Activated naive CD4-positive, alpha-beta T cell (primary cell): ENCODE measurements around the gene PRRT1B.
"Not testable (repeated sequence)": the region's sequence is repeated elsewhere in the genome, so short reads cannot be mapped to it uniquely, and the experiment has no call there.

ENCODE experiments used
- DNase-seq, 4 experiments: peaks; one replicate each; lab custom pipeline; 2025; lab: John Stamatoyannopoulos, UW

PRRT1B gene

GRCh38 chr9:131545003-131545785 is at the start of gene PRRT1B:
TSS of gene PRRT1B (plus strand) at chr9:131545523. CDS start at chr9:131545616, 93 bp downstream.
- no peak for DNase-seq

DNA sequence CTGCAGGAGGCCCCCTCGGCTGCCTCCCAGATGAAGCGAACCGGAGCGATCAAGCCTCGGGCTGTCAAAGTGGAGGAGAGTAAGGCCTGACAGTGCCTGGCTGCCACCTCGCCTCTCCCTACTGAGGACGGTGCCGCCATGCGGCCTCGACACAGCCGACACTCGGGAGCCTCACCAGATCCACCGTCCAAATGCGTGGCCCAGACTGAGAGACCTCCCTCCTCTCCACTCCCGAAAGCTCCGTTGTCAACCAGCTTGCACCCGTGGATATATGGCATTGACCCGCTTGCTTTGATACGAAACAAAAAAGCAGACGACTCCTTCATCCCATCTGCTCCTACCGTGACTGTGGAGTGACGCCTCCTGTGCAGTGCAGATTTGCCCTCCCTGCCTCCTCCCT is 49.5 kb upstream of the PRRT1B start:
- DNase-seq, result no peak

GRCh38 chr9:131496844-131497405 is 48.4 kb upstream of the PRRT1B start:
- DNase-seq, result no peak

GRCh38 chr9:131499254-131499767 is 46.0 kb upstream of the PRRT1B start:
- DNase-seq, result no peak

- DNase-seq, result peak in 3 of 4 experiments; percentile 11 to 39 (median 23)
Observed at GRCh38 chr9:131500377-131500776, 44.9 kb upstream of the PRRT1B start.

- DNase-seq, result peak in 1 of 4 experiments; percentile 20
Observed at GRCh38 chr9:131500939-131501541, 44.3 kb upstream of the PRRT1B start.

DNA sequence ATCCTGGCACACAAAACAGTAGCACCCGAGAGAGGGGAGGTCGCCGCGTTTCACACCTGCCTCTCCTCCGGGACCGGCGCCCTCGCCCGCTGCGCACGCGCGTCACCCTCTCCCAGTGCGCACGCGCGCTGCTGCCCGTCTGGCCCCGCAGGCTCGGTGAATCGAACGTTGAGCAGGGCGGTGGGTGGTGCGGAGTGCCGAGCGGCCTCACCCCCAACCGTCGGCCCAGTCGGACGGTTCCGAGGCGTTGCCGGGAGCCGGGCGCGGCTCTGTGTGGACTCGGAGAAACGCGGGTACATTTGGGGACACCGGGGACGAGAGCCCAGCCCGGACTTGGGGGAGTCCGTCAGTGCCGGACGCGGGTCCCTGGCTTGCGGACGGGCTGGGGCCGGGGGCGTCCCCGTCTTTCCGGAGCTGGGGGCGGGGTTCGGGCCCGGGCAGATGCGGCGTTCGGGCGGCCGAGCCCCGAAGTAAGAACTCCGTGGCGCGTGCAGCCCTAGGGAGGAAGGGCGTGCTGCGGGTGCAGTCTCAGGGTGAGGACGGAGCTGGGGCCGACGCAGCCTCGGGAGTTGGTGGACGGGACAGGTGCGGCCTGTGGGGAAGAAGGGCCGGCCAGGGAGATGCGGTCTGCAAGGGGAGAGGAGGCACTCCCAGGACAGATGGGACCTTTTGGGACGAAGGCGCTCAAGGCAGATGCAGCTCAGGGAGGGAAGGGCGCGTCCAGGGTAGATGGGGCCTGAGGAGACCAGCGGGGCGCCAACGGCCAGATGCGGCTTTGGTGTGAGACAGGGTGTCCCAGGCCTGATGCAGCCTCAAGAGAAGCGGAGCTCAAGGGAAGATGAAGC is 42.3 kb upstream of the PRRT1B start, which contains the start of gene POMT1:
TSS of gene POMT1 (plus strand) at position 138 of the 845 bp plus-strand sequence. CDS start 1,301 bp downstream, outside the sequence.
- DNase-seq, result peak; percentile 72 to 82 (median 78)

- peak in 1 of 4 experiments; percentile 21 for DNase-seq
Observed at GRCh38 chr9:131503626-131504465, 41.5 kb upstream of the PRRT1B start.

GRCh38 chr9:131505012-131505411 is 40.3 kb upstream of the PRRT1B start:
- no peak for DNase-seq

DNA sequence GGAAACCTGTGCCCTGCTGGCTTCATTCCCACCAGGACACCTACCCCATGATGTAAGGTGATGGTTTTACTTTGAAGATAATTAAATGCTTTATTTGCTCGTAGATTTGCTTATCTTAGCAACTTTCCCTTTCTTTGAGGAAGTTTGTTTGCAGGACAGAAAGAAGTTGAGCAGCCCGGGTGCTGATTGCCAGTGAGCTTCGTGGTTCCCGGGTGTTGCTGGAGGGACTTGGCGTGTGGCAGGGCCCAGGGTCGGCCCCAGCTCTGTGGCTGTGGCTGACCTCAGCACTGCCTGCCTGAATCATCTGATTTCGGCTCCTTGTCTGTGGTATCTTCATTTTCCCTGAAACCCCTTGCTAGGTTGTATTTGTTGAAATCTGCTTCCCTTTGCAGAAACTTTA is 33.9 kb upstream of the PRRT1B start:
- no peak for DNase-seq

GRCh38 chr9:131511880-131512279 is 33.4 kb upstream of the PRRT1B start:
- DNase-seq, result no peak

- DNase-seq, result no peak
Observed at GRCh38 chr9:131513177-131513576, 32.1 kb upstream of the PRRT1B start.

GRCh38 chr9:131515559-131516031 is 29.7 kb upstream of the PRRT1B start:
- DNase-seq, result not testable (repeated sequence)

DNA sequence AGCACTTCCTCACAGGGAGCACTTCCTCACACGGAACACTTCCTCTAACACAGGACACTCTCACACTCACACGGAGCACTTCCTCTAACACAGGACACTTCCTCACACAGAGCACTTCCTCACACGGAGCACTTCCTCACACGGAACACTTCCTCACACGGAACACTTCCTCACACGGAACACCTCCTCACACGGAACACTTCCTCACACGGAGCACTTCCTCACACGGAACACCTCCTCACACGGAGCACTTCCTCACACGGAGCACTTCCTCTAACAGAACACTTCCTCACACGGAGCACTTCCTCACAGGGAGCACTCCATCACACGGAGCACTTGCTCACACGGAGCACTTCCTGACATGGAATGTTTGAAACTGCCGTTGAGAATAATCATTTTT is 29.2 kb upstream of the PRRT1B start:
- no peak for DNase-seq

DNA sequence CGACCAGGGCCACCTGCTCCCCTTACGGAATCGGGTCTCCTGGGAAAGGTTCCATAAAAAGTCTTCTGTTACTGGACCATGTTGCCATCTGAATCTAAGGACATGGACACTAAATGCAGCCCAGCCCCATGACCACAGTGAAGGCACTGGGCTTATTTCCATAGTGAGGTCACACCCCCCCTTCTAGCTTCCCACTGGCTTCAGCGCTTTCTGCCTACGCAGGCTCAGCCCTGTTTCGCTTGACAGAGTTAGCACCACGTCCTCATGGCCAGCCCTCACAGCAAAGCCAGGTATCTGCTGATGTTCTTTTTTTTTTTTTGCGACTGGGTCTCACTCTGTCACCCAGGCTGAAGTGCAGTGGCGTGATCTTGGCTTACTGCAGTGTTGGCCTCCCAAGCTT is 28.4 kb upstream of the PRRT1B start:
- no peak for DNase-seq

DNA sequence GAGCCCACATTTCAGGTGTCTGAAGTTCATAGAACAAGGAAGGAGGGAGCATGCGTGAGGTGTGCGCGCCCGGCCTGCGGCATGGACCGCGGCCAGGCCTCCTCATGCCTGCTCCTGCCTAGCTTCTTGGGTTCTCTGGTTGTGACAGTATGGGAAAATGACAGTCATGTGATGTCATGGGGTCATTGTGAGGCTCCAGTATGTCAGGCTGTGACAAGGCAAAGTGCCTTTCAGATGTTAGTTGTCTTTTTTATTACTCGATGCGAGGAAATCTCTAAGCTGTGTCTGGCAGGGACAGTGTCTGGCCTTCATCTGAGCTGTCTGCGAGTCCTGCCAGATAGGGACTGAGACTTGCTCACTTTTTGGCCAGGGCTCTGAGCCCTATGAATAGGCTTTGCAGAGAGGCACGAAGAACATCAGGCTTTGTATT is 27.5 kb upstream of the PRRT1B start:
- no peak for DNase-seq

DNA sequence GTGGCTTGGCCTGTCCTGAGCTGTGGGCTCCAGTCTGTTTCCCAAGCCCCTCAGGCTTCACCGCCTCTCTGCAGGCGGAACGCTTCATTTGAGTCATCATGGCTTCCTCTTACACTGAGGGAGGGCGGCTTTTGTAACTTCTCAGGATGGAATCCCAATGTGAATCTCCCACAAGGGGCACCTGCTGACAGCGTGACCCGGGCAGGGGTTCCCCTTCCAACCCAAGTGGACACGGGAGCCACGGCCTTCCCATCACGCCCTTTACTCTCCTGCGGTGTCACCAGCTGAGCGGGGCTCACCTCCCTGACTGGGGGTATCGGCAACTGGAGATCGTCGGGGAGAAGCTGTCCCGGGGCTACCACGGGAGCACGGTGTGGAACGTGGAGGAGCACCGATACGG is 26.8 kb upstream of the PRRT1B start:
- no peak for DNase-seq

DNA sequence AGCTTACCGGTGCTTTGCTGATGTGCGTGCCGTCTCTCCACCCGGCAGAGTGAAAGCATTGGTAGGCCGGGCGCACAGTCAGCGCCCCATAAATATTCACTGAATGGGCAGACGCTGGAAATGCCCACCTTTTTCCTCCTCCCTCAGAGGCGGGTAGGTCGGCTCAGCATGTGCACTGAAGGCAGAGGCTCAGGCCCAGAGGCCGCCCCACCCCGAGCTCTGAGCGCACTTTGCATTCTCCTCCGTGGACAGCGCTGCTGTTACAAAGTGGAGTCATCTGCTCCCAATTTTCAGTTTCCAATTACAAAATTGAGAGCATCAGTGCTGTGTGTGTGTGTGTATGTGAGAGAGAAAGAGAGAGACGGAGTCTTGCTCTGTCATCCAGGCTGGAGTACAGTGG is 24.8 kb upstream of the PRRT1B start:
- no peak for DNase-seq

DNA sequence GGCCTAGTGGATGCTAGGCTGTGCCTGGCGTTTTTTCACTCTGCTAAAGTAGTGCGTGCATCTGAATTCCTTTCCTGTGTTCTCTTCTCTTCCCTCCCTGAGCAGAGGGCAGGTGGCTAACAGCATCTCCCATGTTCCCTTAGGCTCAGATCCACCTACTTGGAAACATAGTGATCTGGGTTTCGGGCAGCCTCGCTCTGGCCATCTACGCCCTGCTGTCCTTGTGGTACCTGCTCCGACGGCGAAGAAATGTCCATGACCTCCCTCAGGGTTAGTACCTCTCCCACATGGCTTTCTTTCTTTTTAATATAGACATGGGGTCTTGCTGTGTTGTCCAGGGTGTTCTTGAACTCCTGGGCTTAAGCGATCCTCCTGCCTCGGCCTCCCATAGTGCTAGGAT is 24.1 kb upstream of the PRRT1B start:
- DNase-seq, result no peak

DNA sequence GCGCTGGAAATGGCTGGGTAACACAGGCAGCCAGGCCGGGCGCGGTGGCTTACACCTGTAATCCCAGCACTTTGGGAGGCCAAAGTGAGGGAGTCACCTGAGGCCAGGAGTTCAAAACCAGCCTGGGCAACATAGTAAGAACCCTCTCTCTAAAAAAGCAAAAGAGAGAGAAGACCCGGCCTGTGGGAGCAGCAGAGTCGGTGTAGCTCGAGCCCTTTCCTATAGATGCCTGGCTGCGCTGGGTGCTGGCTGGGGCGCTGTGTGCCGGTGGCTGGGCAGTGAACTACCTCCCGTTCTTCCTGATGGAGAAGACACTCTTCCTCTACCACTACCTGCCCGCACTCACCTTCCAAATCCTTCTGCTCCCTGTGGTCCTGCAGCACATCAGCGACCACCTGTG is 23.5 kb upstream of the PRRT1B start:
- DNase-seq, result no peak
